C4-2B (cell line): ENCODE data around the gene TBCE.

ENCODE experiments used
- CTCF ChIP-seq: fragments of 450-650 bp; conservative IDR thresholded peaks from 2 replicates; pipeline ENCODE4 v1.5.1; 2017; ENCODE audit warnings: mild to moderate bottlenecking
- ZFX ChIP-seq: fragments of 450-650 bp; IDR thresholded peaks from 2 replicates; pipeline ENCODE4 v1.6.1; 2017

GRCh38 chr1:235330918-235331285 lies 36.3 kb upstream of the TBCE start:
- TF ChIP-seq CTCF = no peak
- TF ChIP-seq ZFX = no peak
